NCI-H2107 treated with DMSO at 0.1 percent for 48 hours (cell line): ENCODE data around the gene AOPEP.

Experiments used
- DNase-seq: peaks from one replicate; lab custom pipeline; 2025; ENCODE audit not compliant: unreplicated experiment; lab: John Stamatoyannopoulos, UW

The AOPEP gene

DNA sequence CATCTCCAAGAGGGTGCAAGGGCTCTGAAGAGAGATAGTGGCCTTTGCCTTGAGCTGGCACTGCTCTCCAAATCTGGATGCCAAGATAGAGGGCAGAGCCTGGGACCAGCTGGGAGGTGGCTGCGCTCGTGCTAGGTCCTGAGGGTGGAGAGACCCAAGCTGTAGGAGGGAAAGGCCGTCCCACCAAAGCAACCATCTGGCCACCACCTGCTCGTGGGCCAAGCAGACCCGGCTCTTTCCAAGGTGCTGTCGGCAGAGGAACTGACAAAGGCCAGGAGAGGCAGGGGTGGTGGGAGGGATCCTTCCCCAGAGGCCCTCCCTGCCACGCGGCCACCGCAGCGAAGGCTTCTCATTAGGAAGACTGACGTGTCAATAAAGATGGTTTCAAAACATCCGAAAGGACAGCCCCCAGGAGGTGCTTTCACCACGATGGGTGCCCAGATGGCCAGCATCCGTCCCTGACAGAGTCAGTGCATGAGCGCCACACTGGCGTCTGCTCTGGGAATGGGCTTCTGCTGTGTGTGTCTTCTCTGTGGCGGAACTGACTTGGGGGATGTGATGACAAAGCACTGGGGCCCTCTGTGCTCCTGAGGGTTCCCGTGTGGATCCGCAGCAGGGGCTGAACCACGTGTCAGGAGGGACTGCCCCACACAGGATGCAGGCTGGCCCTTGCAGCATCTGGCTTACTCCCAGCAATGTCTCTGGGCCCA is 377.5 kb downstream of the AOPEP start:
- no peak for DNase-seq

DNA sequence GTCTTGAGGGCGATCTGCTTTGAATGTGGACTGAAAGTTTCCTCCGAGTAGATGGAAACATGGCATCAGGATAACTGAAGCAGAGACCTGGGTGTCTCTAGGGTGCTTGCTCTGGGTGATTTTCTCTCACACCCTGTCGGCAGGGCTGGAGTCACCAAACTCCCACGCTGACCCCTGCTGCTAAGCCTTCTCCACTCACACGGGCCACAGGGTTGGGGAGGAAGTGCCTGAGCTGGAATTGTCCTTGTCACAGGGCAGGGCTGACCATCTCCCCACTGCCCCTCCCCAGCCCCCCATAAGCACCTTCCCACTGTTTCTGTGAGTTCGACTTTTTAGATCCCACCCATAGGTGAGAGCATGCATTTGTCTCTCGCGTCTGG is 378.1 kb downstream of the AOPEP start:
- no peak for DNase-seq

DNA sequence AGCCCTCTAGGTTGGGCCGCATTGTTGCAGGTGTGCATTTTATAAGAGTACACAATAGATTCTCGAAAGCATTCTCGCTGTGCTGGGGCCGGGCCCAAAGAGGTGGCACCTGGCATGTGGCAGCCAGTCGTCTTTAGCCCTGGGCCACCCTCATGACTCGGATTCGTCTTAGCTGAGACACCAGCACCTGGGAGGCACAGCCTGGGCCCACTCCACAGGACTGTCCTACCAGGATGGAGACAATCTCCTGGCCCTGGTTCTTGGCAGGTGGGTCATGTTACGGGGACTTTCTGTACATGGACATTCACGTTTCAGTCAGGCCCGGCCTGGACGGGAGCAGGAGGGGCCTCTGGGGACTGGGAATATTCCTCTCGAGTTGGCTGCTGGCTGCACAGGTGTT is 378.5 kb downstream of the AOPEP start:
- DNase-seq: peak; percentile 76

GRCh38 chr9:95105519-95106287 is 379.2 kb downstream of the AOPEP start:
- DNase-seq: no peak

- DNase-seq: no peak
These were observed 380.7 kb downstream of the AOPEP start for GRCh38 chr9:95107001-95107749.

DNA sequence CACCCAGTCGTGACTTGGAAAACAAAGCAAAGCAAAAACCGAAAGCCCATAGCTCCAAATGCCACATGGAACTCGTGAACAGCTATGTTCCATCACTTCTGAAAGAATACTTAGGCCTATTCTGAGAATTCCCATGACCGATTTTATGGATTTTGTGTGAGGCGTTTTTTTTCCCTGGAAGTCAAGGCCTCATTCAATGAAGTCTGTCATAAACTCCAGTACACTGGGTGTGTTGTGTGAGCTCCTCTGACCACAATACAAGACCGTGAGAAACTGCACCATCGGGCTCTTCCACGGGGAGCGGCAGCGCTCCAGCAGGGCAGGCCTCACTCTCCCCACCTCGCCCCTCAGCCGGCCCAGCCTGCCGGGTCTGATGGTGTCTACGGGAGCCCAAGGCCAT is 381.5 kb downstream of the AOPEP start:
- no peak for DNase-seq

GRCh38 chr9:95108777-95109176 is 382.3 kb downstream of the AOPEP start:
- no peak for DNase-seq

DNA sequence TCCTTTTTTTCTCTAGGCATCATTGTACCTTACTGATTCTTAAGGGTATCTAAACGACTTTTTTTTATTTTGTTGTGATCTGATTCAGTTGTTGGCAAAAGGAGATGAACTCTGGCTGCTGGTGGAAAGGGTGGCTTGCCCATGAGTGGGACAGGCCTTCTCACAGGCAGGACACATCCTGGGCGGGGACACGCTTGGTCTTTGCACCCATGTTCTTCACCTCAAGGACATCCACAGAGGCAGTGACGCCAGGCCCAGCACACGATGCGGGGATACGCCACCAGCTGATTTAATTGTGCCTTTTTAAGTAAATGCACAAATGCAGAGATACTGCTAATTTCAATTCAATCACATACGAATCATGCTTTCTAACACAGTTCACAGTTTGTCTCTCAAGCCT is 383.0 kb downstream of the AOPEP start:
- DNase-seq: no peak

DNA sequence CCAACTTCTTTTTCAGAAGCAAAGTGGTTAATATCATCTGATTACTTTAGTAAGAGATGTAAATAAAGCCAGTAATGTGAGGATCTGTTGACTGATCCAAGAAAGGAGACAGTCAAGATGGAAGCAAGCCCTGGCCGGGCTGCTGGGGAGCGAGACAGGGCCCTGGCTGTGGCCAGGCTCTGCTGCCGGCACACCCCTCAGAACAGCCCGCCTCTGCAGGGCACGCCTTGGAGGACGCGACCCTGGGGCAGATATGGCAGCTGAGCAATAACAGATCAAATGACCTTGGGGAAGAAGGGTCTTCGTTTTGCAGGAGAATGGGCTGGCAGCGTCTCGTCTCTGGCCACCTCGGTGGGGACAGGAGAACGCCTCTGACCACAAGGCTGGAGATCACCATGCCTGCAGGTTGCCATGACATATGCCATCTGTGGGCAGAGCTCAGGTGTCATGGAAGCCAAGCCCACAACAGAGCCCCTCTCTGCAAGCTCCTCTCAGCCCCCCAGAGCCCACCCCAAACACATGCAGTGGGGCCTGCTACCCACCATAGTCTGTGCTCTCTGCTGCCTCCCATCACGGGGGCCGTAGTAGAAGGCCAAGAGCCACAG is 384.5 kb downstream of the AOPEP start:
- DNase-seq: no peak

DNA sequence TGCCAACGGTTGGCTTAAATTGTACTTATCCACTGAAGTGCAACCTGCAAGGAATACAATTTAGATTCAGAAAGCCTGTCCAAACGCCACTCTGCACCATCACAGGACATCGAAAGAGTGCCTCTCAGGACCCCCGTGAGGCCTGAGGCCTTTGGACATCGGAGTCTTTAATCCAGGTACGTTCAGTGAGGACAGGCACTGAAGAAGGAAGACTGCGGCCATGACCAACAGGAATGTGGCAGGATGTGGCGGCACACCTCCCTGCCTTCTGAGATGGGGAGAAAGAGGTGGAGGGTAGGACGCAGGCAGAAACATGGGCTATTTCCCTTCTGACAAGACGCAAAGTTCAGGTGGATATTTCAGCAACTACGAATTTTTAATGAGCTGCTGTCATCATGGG is 385.2 kb downstream of the AOPEP start:
- DNase-seq: no peak

- DNase-seq: no peak
These were observed 386.2 kb downstream of the AOPEP start for GRCh38 chr9:95112436-95113280.

GRCh38 chr9:95115104-95115503 is 388.6 kb downstream of the AOPEP start:
- no peak for DNase-seq

- no peak for DNase-seq
These were observed 389.7 kb downstream of the AOPEP start for GRCh38 chr9:95116002-95116807.

DNA sequence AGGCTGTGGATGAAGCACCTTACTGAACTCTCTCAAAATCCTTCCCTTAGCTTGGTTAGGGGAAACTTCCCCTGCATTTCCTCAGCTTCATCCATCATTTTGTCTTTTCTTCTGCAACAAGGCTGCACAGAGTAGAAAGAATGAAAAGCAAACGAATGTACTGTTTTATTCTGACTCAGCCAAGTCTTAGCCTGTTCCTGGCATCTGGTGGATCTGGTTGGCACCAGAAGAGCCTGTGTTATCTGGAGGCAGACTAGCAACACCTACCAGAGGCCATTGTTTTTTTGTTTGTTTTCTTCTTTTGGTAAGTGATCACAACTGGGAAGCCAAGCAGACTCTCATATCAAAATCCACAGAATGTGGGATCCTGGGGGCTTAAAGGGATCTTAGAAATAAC is 390.3 kb downstream of the AOPEP start:
- DNase-seq: no peak

DNA sequence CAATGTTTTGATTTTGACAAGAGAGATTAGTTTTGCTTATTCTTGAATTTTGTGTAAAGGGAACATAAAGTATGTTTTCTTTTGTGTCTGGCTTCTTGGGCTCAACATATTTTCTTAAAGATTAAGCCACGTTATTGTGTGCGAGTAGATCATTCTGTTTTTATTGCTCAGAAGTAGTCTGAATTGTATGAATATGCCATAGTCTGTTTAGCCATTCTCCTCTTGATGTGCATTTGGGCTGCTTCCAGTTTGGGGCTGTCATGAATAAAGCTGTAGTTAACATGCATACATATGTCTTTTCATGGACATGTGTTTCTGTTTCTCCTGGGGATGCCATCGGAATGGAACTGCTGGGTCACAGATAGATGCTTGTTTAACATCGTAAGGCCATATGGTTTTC is 392.1 kb downstream of the AOPEP start:
- no peak for DNase-seq

DNA sequence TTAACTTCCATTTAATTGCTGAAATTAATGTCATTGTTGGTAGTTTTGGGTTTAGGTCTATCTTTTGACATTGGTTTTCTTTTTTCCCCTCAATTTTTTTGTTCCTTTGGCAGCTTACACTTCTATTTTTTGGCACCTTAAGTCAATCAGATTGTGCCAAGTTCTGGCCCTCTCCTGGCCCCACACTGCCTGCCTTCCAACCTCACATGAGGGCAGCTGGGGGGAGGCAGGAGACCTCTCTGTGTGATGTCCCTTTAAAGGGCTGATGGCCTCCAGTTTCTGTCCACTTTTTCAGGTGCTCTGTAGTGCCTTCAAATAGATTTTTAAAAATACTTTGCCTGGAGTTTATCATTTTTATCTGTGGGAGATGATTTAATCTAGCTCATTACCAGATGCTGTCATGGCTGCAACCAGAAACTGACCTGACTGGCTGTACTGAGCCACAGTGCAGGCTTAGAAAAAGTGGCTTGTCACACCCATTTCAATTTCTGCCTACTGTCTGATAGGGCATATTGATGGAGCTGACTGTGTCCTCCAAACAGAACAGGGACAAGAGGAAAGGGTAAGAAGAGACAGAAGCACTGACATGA is 394.4 kb downstream of the AOPEP start:
- no peak for DNase-seq

DNA sequence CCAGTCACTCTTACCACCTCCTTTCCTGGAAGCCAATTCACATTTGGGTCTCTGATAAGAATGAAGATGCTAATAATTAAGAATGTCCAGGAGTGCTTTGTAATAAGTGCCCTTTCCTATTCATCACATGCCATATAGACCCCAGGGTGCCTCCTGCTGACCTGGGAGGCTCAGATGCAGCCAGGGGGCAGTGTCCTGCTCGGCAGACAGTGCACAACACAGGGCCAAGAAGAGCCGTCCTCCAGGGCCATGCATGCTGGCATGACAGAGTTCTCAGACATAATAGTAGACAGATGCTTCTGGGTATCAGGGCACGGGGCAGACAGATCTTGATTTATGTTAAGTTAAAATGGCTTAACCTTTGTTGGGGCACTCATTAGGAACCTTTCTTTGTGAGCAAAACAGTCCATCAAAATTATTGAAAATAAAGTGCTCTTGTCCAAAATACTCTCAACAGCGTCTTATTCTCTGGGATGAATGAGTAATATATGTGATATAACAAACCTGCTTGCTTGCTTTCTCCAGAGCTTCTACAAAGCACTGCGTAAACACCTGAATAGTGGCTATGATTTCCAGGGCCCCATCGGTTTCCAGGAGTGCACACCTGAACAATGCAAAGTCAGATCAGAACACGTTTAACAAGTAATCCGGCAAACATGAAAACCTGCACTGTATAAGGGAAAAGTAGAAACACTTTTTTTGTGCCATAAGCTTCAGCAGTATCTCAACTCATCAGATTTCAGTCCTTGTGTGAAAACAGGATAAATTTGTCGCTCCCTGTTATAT is 398.3 kb downstream of the AOPEP start:
- no peak for DNase-seq

- DNase-seq: no peak
These were observed 399.2 kb downstream of the AOPEP start for GRCh38 chr9:95125652-95126051.

DNA sequence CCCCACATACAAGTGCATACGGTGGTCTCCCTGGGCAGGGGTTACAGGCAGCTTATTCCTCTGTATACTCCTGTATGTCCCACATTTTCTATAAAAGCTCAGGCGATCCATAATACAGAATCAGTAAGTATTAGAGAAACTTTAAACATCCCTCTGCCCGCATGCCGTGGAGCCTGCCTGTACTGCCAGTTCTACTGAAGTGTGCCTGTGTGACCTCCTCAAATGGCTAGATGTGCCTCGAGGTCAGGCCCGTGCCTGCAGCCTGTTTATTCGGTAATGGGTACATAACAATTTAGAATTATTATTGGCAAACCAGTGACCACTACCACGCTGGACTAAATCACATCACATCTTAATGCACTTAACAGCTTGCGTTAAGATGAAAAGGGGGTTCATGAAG is 400.2 kb downstream of the AOPEP start:
- DNase-seq: no peak
